Nucleus accumbens (tissue), 56 donors: ENCODE measurements around the gene DAND5.

Source experiments
- DNase-seq, 56 donors: peaks; one replicate each; lab custom pipeline; 2025; lab: John Stamatoyannopoulos, UW

Gene DAND5

GRCh38 chr19:13005861-13006370 lies 36.5 kb downstream of the DAND5 start:
- DNase-seq: no peak

GRCh38 chr19:13006431-13007281 lies 37.3 kb downstream of the DAND5 start:
- DNase-seq: peak in 22 of 56 donors; percentile 18 to 74 (median 36)

- DNase-seq: peak in 15 of 56 donors; percentile 10 to 58 (median 32)
These were observed 38.1 kb downstream of the DAND5 start for GRCh38 chr19:13007292-13008045.

GRCh38 chr19:13008926-13009787 lies 39.8 kb downstream of the DAND5 start:
- no peak for DNase-seq

- peak in 1 of 56 donors; percentile 15 for DNase-seq
These were observed 40.9 kb downstream of the DAND5 start for GRCh38 chr19:13010038-13010991.

- DNase-seq: no peak
These were observed 41.7 kb downstream of the DAND5 start for GRCh38 chr19:13010992-13011652.

- peak in 1 of 56 donors; percentile 45 for DNase-seq
These were observed 42.4 kb downstream of the DAND5 start for GRCh38 chr19:13011653-13012389.

GRCh38 chr19:13012390-13012689 lies 43.0 kb downstream of the DAND5 start:
- no peak for DNase-seq

GRCh38 chr19:13012690-13013608 lies 43.6 kb downstream of the DAND5 start:
- peak in 20 of 56 donors; percentile 11 to 77 (median 32) for DNase-seq

GRCh38 chr19:13013649-13014048 lies 44.3 kb downstream of the DAND5 start:
- DNase-seq: peak in 7 of 56 donors; percentile 13 to 54 (median 40)

- DNase-seq: peak in 45 of 56 donors; percentile 33 to 84 (median 62)
These were observed 44.9 kb downstream of the DAND5 start for GRCh38 chr19:13014101-13014920.

- DNase-seq: peak in 1 of 56 donors; percentile 49
These were observed 45.5 kb downstream of the DAND5 start for GRCh38 chr19:13014921-13015280.

GRCh38 chr19:13015361-13016223 lies 46.2 kb downstream of the DAND5 start:
- peak in 1 of 56 donors; percentile 20 for DNase-seq

GRCh38 chr19:13016245-13016627 lies 46.9 kb downstream of the DAND5 start:
- no peak for DNase-seq
